ENCODE measurements around the gene MARK2. TPM values are rescaled to one million over a fixed set of nuclear protein-coding genes. Genes with fewer than 3 reads are reported as not detected.

The MARK2 gene
- total and polyA plus RNA-seq, 12 donors = 12.6 to 42.7 (median 37.3) TPM

GRCh38 chr11:63832336-63832735, 6.6 kb upstream of the MARK2 start:
- DNase-seq (no peak), ATAC-seq (no peak)
- intact Hi-C loops (cut with DNase I) = no loop called here
- no peak overlapping the region for H3K4me3 ChIP-seq
- H3K9me3 ChIP-seq = no peaks in the 10 kb centered on the region
- WGBS, 2 donors = 60 to 66% methylated on average over 2 of the region's 2 CpGs
- peaks cover 0 to 4% (median under 1%) of the 10 kb centered on the region in 9 donors for H3K4me1 ChIP-seq
- H3K36me3 ChIP-seq = peaks cover 0 to 5% (median 0%) of the 10 kb centered on the region in 9 donors
- no peaks in the 10 kb centered on the region for H3K27me3 ChIP-seq
- no peak for TF ChIP-seq CTCF (IDR thresholded peaks at IDR 0.05)
- no peak overlapping the region for H3K27ac ChIP-seq

- Histone ChIP-seq H3K27ac (no peak overlapping the region), H3K9me3 (no peaks in the 10 kb centered on the region), H3K4me3 (no peak overlapping the region), H3K36me3 (no peaks in the 10 kb centered on the region), H3K27me3 (no peaks in the 10 kb centered on the region), H3K4me1 (peaks cover 5 to 11% (median 8%) of the 10 kb centered on the region in 9 donors)
- no peak for DNase-seq
- no peak for TF ChIP-seq CTCF (IDR thresholded peaks at IDR 0.05)
- 92 to 100% methylated on average over 2 of the region's 2 CpGs for WGBS, 2 donors
- ATAC-seq = no peak
- intact Hi-C loops (cut with DNase I) = no loop called here
Observed at GRCh38 chr11:63833048-63833447, 5.9 kb upstream of the MARK2 start.

GRCh38 chr11:63834535-63835157, 4.3 kb upstream of the MARK2 start:
- Histone ChIP-seq H3K4me3 (no peak overlapping the region), H3K36me3 (no peaks in the 10 kb centered on the region), H3K4me1 (peaks cover 8 to 16% (median 13%) of the 10 kb centered on the region in 9 donors), H3K9me3 (no peaks in the 10 kb centered on the region), H3K27me3 (no peaks in the 10 kb centered on the region), H3K27ac (no peak overlapping the region)
- no peak for TF ChIP-seq CTCF (IDR thresholded peaks at IDR 0.05)
- 90 to 95% methylated on average over 12 of the region's 12 CpGs for WGBS, 2 donors
- no peak for ATAC-seq
- DNase-seq = no peak
- intact Hi-C loops (cut with DNase I) = loop anchor here in 5 of 10 donors (5.0 kb wide), 5 partner anchors 38 to 1448 kb away; no protein-coding TSS in a partner anchor

GRCh38 chr11:63835158-63835545, 3.8 kb upstream of the MARK2 start:
- WGBS, 2 donors = 77 to 83% methylated on average over 6 of the region's 6 CpGs
- ATAC-seq (no peak), DNase-seq (no peak)
- H3K4me1 ChIP-seq = peaks cover 10 to 21% (median 17%) of the 10 kb centered on the region in 9 donors
- no peak for TF ChIP-seq CTCF (IDR thresholded peaks at IDR 0.05)
- no peaks in the 10 kb centered on the region for H3K36me3 ChIP-seq
- no peaks in the 10 kb centered on the region for H3K9me3 ChIP-seq
- H3K27ac ChIP-seq = no peak overlapping the region
- H3K4me3 ChIP-seq = no peak overlapping the region
- intact Hi-C loops (cut with DNase I) = loop anchor here in 5 of 10 donors (5.0 kb wide), 5 partner anchors 37 to 1447 kb away; no protein-coding TSS in a partner anchor
- no peaks in the 10 kb centered on the region for H3K27me3 ChIP-seq

Measured in heart right ventricle (tissue), 16 donors.